Stimulated activated naive CD8-positive, alpha-beta T cell treated with anti-CD3 and anti-CD28 coated beads, Interleukin-15, amount 100 ng/mL, for 72 hours (primary cell): ENCODE results near the gene DCPS.
"Not testable (repeated sequence)": the region's sequence is repeated elsewhere in the genome, so short reads cannot be mapped to it uniquely, and the experiment has no call there.

Source experiments
- ATAC-seq: fragments of 150-1000 bp; cut with Tn5 transposase; 2 replicates; pipeline ENCODE4 v1.10.0; 2021; ENCODE audit warnings: mild to moderate bottlenecking, moderate library complexity
- DNase-seq, 2 donors: peaks; one replicate each; pipeline ENCODE4 v3.0.0; 2021 to 2022
- H3K27ac Mint-ChIP-seq, 2 donors: one replicate each; pipeline ENCODE4 v1.8.0; 2022; ENCODE audit warnings: mild to moderate bottlenecking in 2 of 2, mixed read lengths in 2 of 2, moderate library complexity in 2 of 2
- H3K27me3 Mint-ChIP-seq: one replicate; pipeline ENCODE4 v1.8.0; 2022; ENCODE audit warnings: mixed read lengths
- H3K4me1 Mint-ChIP-seq: one replicate; pipeline ENCODE4 v1.8.0; 2022; ENCODE audit warnings: mild to moderate bottlenecking, mixed read lengths
- H3K4me3 Mint-ChIP-seq, 2 donors: one replicate each; pipeline ENCODE4 v1.8.0; 2022; ENCODE audit warnings: mild to moderate bottlenecking in 2 of 2, mixed read lengths in 2 of 2, moderate library complexity in 1 of 2
- H3K9me3 Mint-ChIP-seq, 2 donors: one replicate each; pipeline ENCODE4 v1.8.0; 2022; ENCODE audit warnings: mixed read lengths in 2 of 2

Gene DCPS

DNA sequence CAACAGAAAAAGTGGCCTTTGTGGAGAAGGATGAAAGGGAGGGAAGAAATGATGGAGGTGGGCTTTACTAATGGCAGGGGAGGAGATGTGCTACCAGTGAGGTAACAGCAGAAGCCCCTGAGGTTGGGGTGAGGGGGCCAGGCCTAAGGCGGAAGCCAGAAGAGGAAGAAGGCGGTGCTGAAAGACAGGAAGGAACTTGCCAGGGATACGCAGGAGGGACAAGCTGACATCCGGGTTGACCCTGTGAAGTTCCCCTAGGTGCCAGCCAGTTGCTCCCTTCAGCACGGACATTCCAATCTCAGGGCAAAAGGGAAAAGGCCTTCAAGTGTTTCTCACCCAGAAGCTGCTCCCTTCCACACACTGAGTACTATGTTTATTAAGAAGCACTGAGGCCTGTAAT, 23.3 kb upstream of the DCPS start:
- DNase-seq (no peak), ATAC-seq (no peak)
- no peaks in the 10 kb centered on the region for H3K27me3 Mint-ChIP-seq
- peaks cover 52% of the 10 kb centered on the region for H3K4me1 Mint-ChIP-seq
- H3K9me3 Mint-ChIP-seq = no peaks in the 10 kb centered on the region
- peak overlapping the region; percentile 71 to 87 for H3K27ac Mint-ChIP-seq
- H3K4me3 Mint-ChIP-seq = no peak overlapping the region

GRCh38 chr11:126281245-126281644, 22.6 kb upstream of the DCPS start:
- no peaks in the 10 kb centered on the region for H3K9me3 Mint-ChIP-seq
- H3K27ac Mint-ChIP-seq = no peak overlapping the region
- ATAC-seq = no peak
- DNase-seq = no peak
- no peaks in the 10 kb centered on the region for H3K27me3 Mint-ChIP-seq
- peak overlapping the region in 1 of 2 donors; percentile 97 for H3K4me3 Mint-ChIP-seq
- H3K4me1 Mint-ChIP-seq = peaks cover 52% of the 10 kb centered on the region

DNA sequence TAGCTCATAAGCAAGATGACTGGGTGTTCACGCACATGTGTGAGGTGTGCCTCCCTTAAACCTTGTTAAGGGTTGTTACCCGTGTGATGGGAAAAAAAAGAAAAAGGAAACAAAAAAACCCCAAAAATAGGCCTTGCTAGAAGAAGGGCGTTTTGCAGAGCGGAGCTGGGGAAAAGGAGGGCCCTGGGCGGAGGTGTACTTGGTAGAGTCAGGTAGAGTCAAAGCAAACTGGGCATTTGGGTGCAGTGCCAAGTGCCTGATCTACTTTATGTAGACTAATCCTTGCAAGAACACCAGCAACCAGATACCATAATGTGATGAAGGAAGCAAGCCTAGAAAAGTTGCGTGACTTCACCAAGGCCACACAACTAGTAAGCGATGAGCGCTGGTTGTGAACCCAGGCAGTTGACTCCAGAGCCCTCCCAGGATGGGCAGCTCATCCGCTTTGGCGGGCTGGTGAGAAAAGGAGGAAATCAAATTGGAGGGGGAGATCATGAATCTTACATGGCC, 22.1 kb upstream of the DCPS start:
- ATAC-seq (no peak), DNase-seq (no peak)
- peak overlapping the region; percentile 97 to 98 for H3K4me3 Mint-ChIP-seq
- no peaks in the 10 kb centered on the region for H3K27me3 Mint-ChIP-seq
- H3K4me1 Mint-ChIP-seq = peaks cover 54% of the 10 kb centered on the region
- no peaks in the 10 kb centered on the region for H3K9me3 Mint-ChIP-seq
- peak overlapping the region in 1 of 2 donors; percentile 87 for H3K27ac Mint-ChIP-seq

- ATAC-seq = peak; percentile 51
- Mint-ChIP-seq H3K27ac (peak overlapping the region; percentile 97 to 98), H3K9me3 (no peaks in the 10 kb centered on the region), H3K4me3 (peak overlapping the region; percentile 97 to 98), H3K4me1 (peaks cover 58% of the 10 kb centered on the region), H3K27me3 (no peaks in the 10 kb centered on the region)
- peak; percentile 36 to 48 for DNase-seq
Observed at GRCh38 chr11:126282361-126282735, 21.5 kb upstream of the DCPS start.

GRCh38 chr11:126282736-126283591, 20.9 kb upstream of the DCPS start, which contains the start of gene TIRAP:
TIRAP (plus strand) TSS chr11:126283093; CDS start chr11:126290895, 7,802 bp downstream.
- Mint-ChIP-seq H3K4me3 (peak within 1 kb of the TSS; percentile 97 to 98), H3K4me1 (peaks cover 59% of the 10 kb centered on the region), H3K27ac (peak within 1 kb of the TSS; percentile 98 to 99), H3K27me3 (no peaks in the 10 kb centered on the region), H3K9me3 (no peaks in the 10 kb centered on the region)
- ATAC-seq (peak; percentile 80), DNase-seq (peak; percentile 70 to 74)

DNA sequence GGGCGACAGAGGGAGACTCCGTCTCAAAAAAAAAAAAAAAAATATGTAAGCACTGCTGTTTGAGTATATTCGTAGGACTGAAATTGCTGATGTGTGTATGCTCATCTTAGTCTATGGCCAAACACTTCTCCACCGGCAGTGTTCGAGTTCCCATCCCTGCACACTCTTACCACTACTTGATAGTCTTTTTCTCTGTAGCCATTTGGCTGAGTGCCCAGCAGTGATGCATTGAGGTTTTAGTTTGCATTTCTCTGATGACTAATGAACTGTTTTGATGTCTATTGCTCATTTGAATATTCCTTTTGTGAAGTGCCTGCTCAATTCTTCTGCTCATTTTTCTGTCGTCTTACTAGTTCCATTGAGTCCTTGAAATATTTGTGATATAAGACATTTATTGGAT, 19.0 kb upstream of the DCPS start:
- Mint-ChIP-seq H3K27ac (peak overlapping the region in 1 of 2 donors; percentile 80), H3K27me3 (no peaks in the 10 kb centered on the region), H3K4me3 (peak overlapping the region; percentile 97 to 98), H3K4me1 (peaks cover 65% of the 10 kb centered on the region), H3K9me3 (no peaks in the 10 kb centered on the region)
- DNase-seq (peak; percentile 79 to 86), ATAC-seq (peak; percentile 54)

DNA sequence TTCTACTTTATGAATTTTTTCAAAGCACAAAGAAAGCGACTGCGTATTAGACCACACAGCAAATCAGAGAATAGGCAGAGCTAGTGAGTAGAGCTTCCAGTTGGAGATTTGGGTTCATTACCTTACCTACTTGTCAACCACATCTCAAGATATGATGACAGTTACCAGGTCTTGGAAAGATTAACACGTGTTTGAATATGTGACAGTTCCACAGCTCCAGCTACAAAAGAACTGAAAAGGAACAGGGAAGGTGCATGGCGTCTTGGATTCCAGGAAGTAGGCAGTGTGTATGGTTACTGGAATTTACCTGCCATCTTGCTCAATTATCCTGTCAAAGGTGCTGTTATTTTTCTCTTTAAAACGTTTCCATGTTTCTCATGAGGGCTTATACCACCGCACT, 15.6 kb upstream of the DCPS start:
- Mint-ChIP-seq H3K27me3 (no peaks in the 10 kb centered on the region), H3K9me3 (no peaks in the 10 kb centered on the region), H3K27ac (no peak overlapping the region), H3K4me3 (no peak overlapping the region), H3K4me1 (peaks cover 48% of the 10 kb centered on the region)
- DNase-seq (no peak), ATAC-seq (no peak)

- Mint-ChIP-seq H3K27ac (no peak overlapping the region), H3K4me1 (peaks cover 35% of the 10 kb centered on the region), H3K4me3 (no peak overlapping the region), H3K27me3 (no peaks in the 10 kb centered on the region), H3K9me3 (no peaks in the 10 kb centered on the region)
- DNase-seq (no peak), ATAC-seq (no peak)
Observed at GRCh38 chr11:126290887-126291286, 13.0 kb upstream of the DCPS start.

DNA sequence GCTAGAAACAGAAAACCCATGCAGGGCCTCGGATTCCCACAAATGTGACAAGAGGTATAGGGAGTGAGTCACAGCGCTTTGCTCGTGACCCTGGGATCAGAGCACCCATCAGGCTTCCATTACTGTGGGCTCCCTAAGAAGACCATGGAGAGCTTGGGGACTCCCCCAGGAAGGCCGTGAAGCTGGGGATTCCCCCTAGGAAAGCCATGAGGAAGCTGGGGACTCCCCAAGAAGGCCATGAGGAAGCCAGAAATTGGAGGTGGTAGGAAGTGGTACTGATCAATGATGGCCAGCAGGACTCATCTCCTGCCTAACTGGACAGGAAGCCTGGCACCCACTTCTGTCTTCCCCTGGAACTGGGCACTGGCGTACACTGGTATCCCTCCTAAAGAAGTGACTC, 10.1 kb upstream of the DCPS start:
- DNase-seq (no peak), ATAC-seq (peak; percentile 45)
- H3K4me1 Mint-ChIP-seq = peaks cover 18% of the 10 kb centered on the region
- H3K27ac Mint-ChIP-seq = peak overlapping the region in 1 of 2 donors; percentile 9
- H3K9me3 Mint-ChIP-seq = no peaks in the 10 kb centered on the region
- H3K27me3 Mint-ChIP-seq = no peaks in the 10 kb centered on the region
- H3K4me3 Mint-ChIP-seq = no peak overlapping the region

DNA sequence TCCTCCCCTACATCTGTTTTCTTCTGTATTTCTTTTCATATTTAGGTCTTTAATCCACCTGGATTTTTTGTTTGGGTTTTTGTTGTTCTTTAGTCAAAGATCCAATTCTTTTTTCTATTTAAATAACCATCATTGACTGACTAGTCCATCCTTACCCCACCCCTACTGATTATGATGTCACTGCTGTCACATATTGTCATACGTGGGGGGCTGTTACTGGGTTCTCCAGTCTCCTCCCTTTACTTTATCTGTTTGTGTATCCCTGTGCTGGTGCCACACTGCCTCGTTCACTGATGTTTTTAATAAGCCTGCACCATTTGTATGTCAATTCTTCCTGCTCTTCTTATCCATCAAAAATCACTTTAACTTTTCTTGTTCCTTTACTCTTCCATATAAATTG, 6.9 kb upstream of the DCPS start:
- DNase-seq = no peak
- no peak for ATAC-seq
- H3K4me1 Mint-ChIP-seq = peaks cover 18% of the 10 kb centered on the region
- H3K27me3 Mint-ChIP-seq = no peaks in the 10 kb centered on the region
- H3K9me3 Mint-ChIP-seq = no peaks in the 10 kb centered on the region
- H3K4me3 Mint-ChIP-seq = no peak overlapping the region
- peak overlapping the region in 1 of 2 donors; percentile 69 for H3K27ac Mint-ChIP-seq

GRCh38 chr11:126304457-126305075, 706 bp downstream of the DCPS start:
- peaks cover 43% of the 10 kb centered on the region for H3K4me1 Mint-ChIP-seq
- no peak for DNase-seq
- peak overlapping the region; percentile 99 for H3K27ac Mint-ChIP-seq
- H3K9me3 Mint-ChIP-seq = no peaks in the 10 kb centered on the region
- H3K4me3 Mint-ChIP-seq = peak overlapping the region; percentile 97 to 99
- no peak for ATAC-seq
- H3K27me3 Mint-ChIP-seq = no peaks in the 10 kb centered on the region

- Mint-ChIP-seq H3K9me3 (no peaks in the 10 kb centered on the region), H3K27me3 (no peaks in the 10 kb centered on the region), H3K4me1 (peaks cover 43% of the 10 kb centered on the region), H3K27ac (peak overlapping the region; percentile 52 to 86), H3K4me3 (peak overlapping the region; percentile 72 to 77)
- peak; percentile 15 to 41 for DNase-seq
- ATAC-seq = peak; percentile 60
Observed at GRCh38 chr11:126305699-126306098, 1.8 kb downstream of the DCPS start.

DNA sequence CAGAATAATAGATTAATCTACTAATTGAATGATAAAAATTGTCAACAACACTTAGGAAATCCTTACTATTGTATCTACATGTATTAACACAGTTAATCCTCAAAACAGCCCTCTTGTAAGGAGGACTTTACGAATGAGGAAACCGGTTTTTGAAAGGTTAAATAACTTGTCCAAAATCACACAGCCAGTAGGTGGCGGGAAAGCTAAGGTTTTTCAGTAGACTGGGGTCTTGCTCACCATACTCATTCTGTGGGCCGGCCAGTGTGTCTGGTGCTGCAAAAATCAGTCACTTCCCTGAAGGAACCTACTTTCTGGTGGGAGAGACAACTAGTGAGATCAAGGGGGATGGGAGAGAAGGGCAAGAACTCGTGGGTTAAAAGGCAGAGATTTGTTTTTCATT, 3.8 kb downstream of the DCPS start:
- no peak overlapping the region for H3K4me3 Mint-ChIP-seq
- no peaks in the 10 kb centered on the region for H3K27me3 Mint-ChIP-seq
- no peak overlapping the region for H3K27ac Mint-ChIP-seq
- ATAC-seq = no peak
- peaks cover 39% of the 10 kb centered on the region for H3K4me1 Mint-ChIP-seq
- no peaks in the 10 kb centered on the region for H3K9me3 Mint-ChIP-seq
- DNase-seq = peak in 1 of 2 donors; percentile 6

GRCh38 chr11:126308271-126308671, 4.4 kb downstream of the DCPS start:
- no peak overlapping the region for H3K27ac Mint-ChIP-seq
- H3K4me1 Mint-ChIP-seq = peaks cover 33% of the 10 kb centered on the region

GRCh38 chr11:126308771-126309170, 4.9 kb downstream of the DCPS start:
- H3K4me3 Mint-ChIP-seq, H3K27ac Mint-ChIP-seq, DNase-seq, H3K27me3 Mint-ChIP-seq, ATAC-seq, H3K9me3 Mint-ChIP-seq: not testable (repeated sequence)
- H3K4me1 Mint-ChIP-seq = peaks cover 33% of the 10 kb centered on the region

More at GRCh38 chr11:126308271-126308671, 4.4 kb downstream of the DCPS start:
- DNase-seq = no peak
- H3K27me3 Mint-ChIP-seq = no peaks in the 10 kb centered on the region
- no peak for ATAC-seq
- no peaks in the 10 kb centered on the region for H3K9me3 Mint-ChIP-seq
- H3K4me3 Mint-ChIP-seq = no peak overlapping the region
